Measurements from ENCODE around the gene CLDN2.
A peak's percentile ranks its signal among the peaks of the same experiment; 100 is the strongest.

DNA sequence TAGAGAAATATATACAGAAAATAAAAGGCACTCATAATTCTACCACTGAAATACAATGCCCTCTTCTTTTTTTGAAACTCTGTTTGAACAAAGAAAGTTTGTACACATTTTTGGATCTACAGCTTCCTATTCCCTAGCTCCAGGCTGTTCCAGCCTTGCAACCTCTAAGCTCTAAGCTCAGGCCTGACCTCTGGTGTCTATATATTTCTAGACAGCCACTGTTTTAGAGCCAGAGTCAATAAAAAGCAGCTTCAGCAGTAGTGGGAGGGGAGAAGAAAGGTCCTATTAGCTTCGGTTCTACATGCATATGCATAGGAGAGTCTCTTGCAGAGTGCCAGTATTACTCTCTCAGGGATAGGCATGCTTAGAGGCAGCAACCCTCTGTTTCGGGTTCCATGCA lies 39.7 kb downstream of the CLDN2 start:
- TF ChIP-seq CTCF (IDR thresholded peaks at IDR 0.05; ENCODE audit: low read depth, low read length) (peak; percentile 12; the same call in 1 of the 2 replicates), EZH2phosphoT487 (IDR thresholded peaks at IDR 0.05; ENCODE audit: low read depth) (no peak)
